ENCODE measurements around the gene BNIP1.

GRCh38 chr5:173213236-173213933 lies 69.1 kb downstream of the BNIP1 start:
- no peak for TF ChIP-seq RAD21 (IDR thresholded peaks at IDR 0.05; ENCODE audit: low read length)
- TF ChIP-seq FOS (IDR thresholded peaks at IDR 0.05; ENCODE audit: low read depth, low read length): no peak
- TF ChIP-seq CTCF (conservative IDR thresholded peaks at IDR 0.05; ENCODE audit: low read depth, low read length): no peak
- TF ChIP-seq, protein P1, sequence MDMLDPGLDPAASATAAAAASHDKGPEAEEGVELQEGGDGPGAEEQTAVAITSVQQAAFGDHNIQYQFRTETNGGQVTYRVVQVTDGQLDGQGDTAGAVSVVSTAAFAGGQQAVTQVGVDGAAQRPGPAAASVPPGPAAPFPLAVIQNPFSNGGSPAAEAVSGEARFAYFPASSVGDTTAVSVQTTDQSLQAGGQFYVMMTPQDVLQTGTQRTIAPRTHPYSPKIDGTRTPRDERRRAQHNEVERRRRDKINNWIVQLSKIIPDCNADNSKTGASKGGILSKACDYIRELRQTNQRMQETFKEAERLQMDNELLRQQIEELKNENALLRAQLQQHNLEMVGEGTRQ (IDR thresholded peaks at IDR 0.05; ENCODE audit: low read depth, low read length): no peak
- no peak for TF ChIP-seq POLR2A (IDR thresholded peaks at IDR 0.05; ENCODE audit: low read depth, low read length)
- TF ChIP-seq MXI1 (IDR thresholded peaks at IDR 0.05; ENCODE audit: borderline replicate concordance, low read depth, low read length): no peak
- TF ChIP-seq CHD1 (IDR thresholded peaks at IDR 0.05; ENCODE audit: low read depth, low read length): no peak
- no peak for TF ChIP-seq RCOR1 (IDR thresholded peaks at IDR 0.05; ENCODE audit: insufficient replicate concordance, low read length)
- TF ChIP-seq BHLHE40 (IDR thresholded peaks at IDR 0.05; ENCODE audit: low read depth, low read length): no peak
- TF ChIP-seq MAZ (IDR thresholded peaks at IDR 0.05; ENCODE audit: borderline replicate concordance, low read depth, low read length): no peak
- TF ChIP-seq CEBPB (IDR thresholded peaks at IDR 0.05; ENCODE audit: low read depth, low read length): no peak
- no peak for TF ChIP-seq RFX5 (IDR thresholded peaks at IDR 0.05; ENCODE audit: low read depth, low read length)
